ENCODE data around the gene CCNJL. TPM values are rescaled to one million over a fixed set of nuclear protein-coding genes. Genes with fewer than 3 reads are reported as not detected.

CCNJL gene
- total and polyA plus RNA-seq, 12 donors: 2.9 to 20.8 (median 6.4) TPM

DNA sequence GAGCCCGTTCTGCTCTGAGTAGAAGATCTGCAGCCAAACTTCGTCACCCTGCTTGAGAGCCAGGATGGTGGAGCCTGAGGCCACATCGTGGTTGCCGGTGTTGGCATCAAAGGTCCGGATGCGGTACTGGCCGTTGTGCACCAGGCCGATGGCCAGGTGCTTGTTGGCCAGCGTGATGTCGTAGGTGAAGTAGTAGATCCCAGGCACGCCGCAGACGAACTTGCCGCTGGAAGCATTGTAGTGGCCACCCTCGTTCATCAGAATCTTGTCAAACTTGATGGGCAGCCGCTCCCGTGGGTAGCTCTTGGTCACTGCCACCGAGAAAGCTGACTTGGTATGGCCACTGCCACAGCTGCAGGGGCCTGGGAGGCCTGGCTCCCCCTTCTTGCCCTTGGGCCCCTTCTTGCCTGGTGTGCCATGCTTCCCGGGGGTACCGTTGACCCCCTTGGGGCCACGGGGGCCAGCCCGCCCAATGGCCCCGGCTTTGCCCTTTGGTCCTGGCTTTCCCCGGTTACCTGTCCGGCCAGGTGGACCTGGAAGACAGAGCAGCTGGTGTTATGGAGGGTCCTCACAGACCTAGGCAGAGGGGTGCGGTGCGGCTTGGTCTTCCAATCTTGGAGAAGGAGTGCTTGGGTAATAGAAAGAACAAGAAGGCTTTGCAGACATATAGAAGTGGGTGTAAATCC is 37.0 kb upstream of the CCNJL start:
- DNase-seq (no peak), ATAC-seq (no peak)
- H3K4me3 ChIP-seq: no peak overlapping the region
- no peaks in the 10 kb centered on the region for H3K9me3 ChIP-seq
- H3K27me3 ChIP-seq: no peaks in the 10 kb centered on the region
- no peak overlapping the region for H3K27ac ChIP-seq
- intact Hi-C loops (cut with DNase I): loop anchor here in 4 of 10 donors (5.0 to 10.0 kb wide), 4 partner anchors 85 to 327 kb away; no protein-coding TSS in a partner anchor
- no peak for TF ChIP-seq CTCF (IDR thresholded peaks at IDR 0.05)
- peaks cover 0 to 9% (median 0%) of the 10 kb centered on the region in 9 donors for H3K36me3 ChIP-seq
- WGBS, 2 donors: 96 to 98% methylated on average over 27 of the region's 27 CpGs
- H3K4me1 ChIP-seq: peaks cover 0 to 19% (median 0%) of the 10 kb centered on the region in 9 donors

DNA sequence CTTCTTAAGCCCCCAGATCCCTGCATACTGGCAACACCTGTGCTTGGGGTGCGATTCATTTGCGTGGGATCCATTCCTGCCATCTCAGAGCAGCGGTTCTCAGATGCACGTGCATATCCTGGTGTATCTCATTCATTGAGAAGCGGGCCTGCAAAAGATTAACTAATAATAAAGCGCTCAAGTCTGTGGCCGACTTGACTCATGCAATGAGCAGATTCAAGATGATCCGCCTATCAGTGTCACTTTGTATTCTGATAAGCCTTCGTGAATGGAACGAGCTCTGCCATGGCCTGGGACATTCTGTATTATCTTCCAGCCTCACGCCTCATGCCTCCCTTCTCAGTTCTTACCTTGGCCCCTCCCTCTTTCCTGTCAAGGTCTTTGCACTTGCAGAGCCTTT is 35.7 kb upstream of the CCNJL start:
- Histone ChIP-seq H3K4me1 (peaks cover 0 to 17% (median 0%) of the 10 kb centered on the region in 9 donors), H3K4me3 (no peak overlapping the region), H3K27me3 (no peaks in the 10 kb centered on the region), H3K27ac (no peak overlapping the region), H3K36me3 (peaks cover 0 to 9% (median 0%) of the 10 kb centered on the region in 9 donors), H3K9me3 (no peaks in the 10 kb centered on the region)
- no peak for DNase-seq
- no peak for ATAC-seq
- TF ChIP-seq CTCF (IDR thresholded peaks at IDR 0.05): no peak
- intact Hi-C loops (cut with DNase I): loop anchor here in 4 of 10 donors (5.0 to 10.0 kb wide), 4 partner anchors 83 to 326 kb away; no protein-coding TSS in a partner anchor
- WGBS, 2 donors: 71 to 75% methylated on average over 11 of the region's 11 CpGs

GRCh38 chr5:160347448-160347847 is 35.1 kb upstream of the CCNJL start:
- DNase-seq (peak; percentile 36 to 50), ATAC-seq (no peak)
- Histone ChIP-seq H3K9me3 (no peaks in the 10 kb centered on the region), H3K27me3 (no peaks in the 10 kb centered on the region), H3K36me3 (peaks cover 0 to 7% (median 0%) of the 10 kb centered on the region in 9 donors), H3K27ac (no peak overlapping the region), H3K4me1 (peaks cover 0 to 17% (median 0%) of the 10 kb centered on the region in 9 donors), H3K4me3 (no peak overlapping the region)
- TF ChIP-seq CTCF (IDR thresholded peaks at IDR 0.05): no peak
- intact Hi-C loops (cut with DNase I): loop anchor here in 4 of 10 donors (5.0 to 10.0 kb wide), 4 partner anchors 83 to 325 kb away; no protein-coding TSS in a partner anchor
- WGBS, 2 donors: 50 to 58% methylated on average over 6 of the region's 6 CpGs

DNA sequence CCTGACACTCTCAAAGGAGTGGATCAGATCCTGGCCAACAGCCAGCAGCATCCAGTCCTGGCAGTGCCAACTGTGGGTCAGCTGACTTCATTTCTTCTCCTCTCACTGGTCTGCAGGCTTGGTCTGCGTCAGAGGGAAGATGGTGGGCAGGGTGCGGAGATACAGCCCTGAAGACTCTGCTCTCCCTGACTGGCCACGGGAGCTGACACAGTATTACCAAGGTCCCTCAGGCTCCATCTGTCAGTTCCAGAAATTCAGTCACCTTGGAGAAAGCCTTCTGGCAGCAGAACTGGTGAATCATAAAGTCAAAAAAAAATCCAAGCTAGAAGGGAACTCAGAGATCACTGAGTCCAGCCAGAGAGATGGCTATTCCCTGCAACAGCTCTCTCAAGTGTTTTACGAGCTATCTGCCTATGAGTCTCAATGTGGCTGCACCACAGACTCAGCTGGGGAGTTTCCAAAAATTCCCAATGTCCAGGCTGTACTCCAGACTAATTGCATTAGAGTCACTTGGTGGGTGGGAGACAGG is 30.1 kb upstream of the CCNJL start:
- Histone ChIP-seq H3K27ac (no peak overlapping the region), H3K27me3 (no peaks in the 10 kb centered on the region), H3K4me3 (no peak overlapping the region), H3K4me1 (peaks cover 0 to 20% (median 0%) of the 10 kb centered on the region in 9 donors), H3K9me3 (no peaks in the 10 kb centered on the region), H3K36me3 (no peaks in the 10 kb centered on the region)
- no peak for TF ChIP-seq CTCF (IDR thresholded peaks at IDR 0.05)
- ATAC-seq (peak in 2 of 8 donors; percentile 52 to 56), DNase-seq (no peak)
- intact Hi-C loops (cut with DNase I): loop anchor here in 3 of 10 donors (2.0 to 10.0 kb wide), 4 partner anchors 78 to 318 kb away; no protein-coding TSS in a partner anchor
- 77 to 78% methylated on average over 4 of the region's 4 CpGs for WGBS, 2 donors

Measured in heart right ventricle (tissue), 16 donors.